ENCODE data around the gene ADORA2A. TPM values are rescaled to one million over a fixed set of nuclear protein-coding genes. Genes with fewer than 3 reads are reported as not detected.

ADORA2A gene
- total RNA-seq, 1 donor from 2014 or later: 35.8 TPM

- DNase-seq: no peak
- Mint-ChIP-seq H3K4me1 (peaks cover 15% of the 10 kb centered on the region), H3K4me3 (no peak overlapping the region), H3K27ac (no peak overlapping the region), H3K9me3 (no peaks in the 10 kb centered on the region), H3K27me3 (no peaks in the 10 kb centered on the region), H3K36me3 (ENCODE audit: low read depth) (peaks cover 12% of the 10 kb centered on the region)
- ChIA-PET CTCF (interaction anchor here (1.1 to 5.2 kb wide), 6 partner anchors 18 to 130 kb away, joined by 3 to 58 read pairs (median 11); no protein-coding TSS in a partner anchor), POLR2A (no interaction called here)
- TF ChIP-seq CTCF (IDR thresholded peaks at IDR 0.05): no peak
- ATAC-seq (ENCODE audit: low read depth): no peak
- intact Hi-C loops (cut with micrococcal nuclease): loop anchor here (2.0 kb wide), 1 partner anchor 18 kb away; no protein-coding TSS in a partner anchor
These were observed 7.1 kb upstream of the ADORA2A start for GRCh38 chr22:24420072-24420976.

- Mint-ChIP-seq H3K27ac (no peak overlapping the region), H3K36me3 (ENCODE audit: low read depth) (peaks cover 6% of the 10 kb centered on the region), H3K4me3 (no peak overlapping the region), H3K9me3 (no peaks in the 10 kb centered on the region), H3K4me1 (peaks cover 21% of the 10 kb centered on the region), H3K27me3 (no peaks in the 10 kb centered on the region)
- intact Hi-C loops (cut with micrococcal nuclease): loop anchor here (1.0 to 2.0 kb wide), 6 partner anchors 18 to 337 kb away; no protein-coding TSS in a partner anchor
- CTCF ChIA-PET: interaction anchor here (1.1 to 5.2 kb wide), 7 partner anchors 14 to 129 kb away, joined by 3 to 58 read pairs (median 22); no protein-coding TSS in a partner anchor
- ATAC-seq (ENCODE audit: low read depth) (no peak), DNase-seq (no peak)
- TF ChIP-seq CTCF (IDR thresholded peaks at IDR 0.05): no peak
- POLR2A ChIA-PET: interaction anchor here (0.6 to 7.8 kb wide), 2 partner anchors 15 to 100 kb away, joined by 5 to 154 read pairs; no protein-coding TSS in a partner anchor
These were observed 6.4 kb upstream of the ADORA2A start for GRCh38 chr22:24420977-24421343.

- ChIA-PET POLR2A (interaction anchor here (0.6 to 7.8 kb wide), 2 partner anchors 14 to 99 kb away, joined by 5 to 154 read pairs; no protein-coding TSS in a partner anchor), CTCF (interaction anchor here (0.8 to 5.2 kb wide), 11 partner anchors 14 to 129 kb away, joined by 3 to 58 read pairs (median 9); no protein-coding TSS in a partner anchor)
- peaks cover 2% of the 10 kb centered on the region for H3K36me3 Mint-ChIP-seq (ENCODE audit: low read depth)
- peak overlapping the region; percentile 60 for H3K4me3 Mint-ChIP-seq
- intact Hi-C loops (cut with micrococcal nuclease): loop anchor here (1.0 to 2.0 kb wide), 6 partner anchors 19 to 337 kb away; no protein-coding TSS in a partner anchor
- DNase-seq: no peak
- ATAC-seq (ENCODE audit: low read depth): peak; percentile 45
- peaks cover 26% of the 10 kb centered on the region for H3K4me1 Mint-ChIP-seq
- no peaks in the 10 kb centered on the region for H3K27me3 Mint-ChIP-seq
- no peak overlapping the region for H3K27ac Mint-ChIP-seq
- no peak for TF ChIP-seq CTCF (IDR thresholded peaks at IDR 0.05)
- no peaks in the 10 kb centered on the region for H3K9me3 Mint-ChIP-seq
These were observed 5.9 kb upstream of the ADORA2A start for GRCh38 chr22:24421428-24421931.

GRCh38 chr22:24422102-24422665 lies 5.2 kb upstream of the ADORA2A start:
- Mint-ChIP-seq H3K4me1 (peaks cover 33% of the 10 kb centered on the region), H3K27ac (no peak overlapping the region), H3K36me3 (ENCODE audit: low read depth) (no peaks in the 10 kb centered on the region), H3K27me3 (no peaks in the 10 kb centered on the region), H3K9me3 (no peaks in the 10 kb centered on the region), H3K4me3 (peak overlapping the region; percentile 69)
- DNase-seq (no peak), ATAC-seq (ENCODE audit: low read depth) (no peak)
- intact Hi-C loops (cut with micrococcal nuclease): no loop called here
- ChIA-PET CTCF (interaction anchor here (0.8 to 5.2 kb wide), 12 partner anchors 13 to 104 kb away, joined by 3 to 58 read pairs (median 8); no protein-coding TSS in a partner anchor), POLR2A (interaction anchor here (0.8 to 7.8 kb wide), 3 partner anchors 14 to 81 kb away, joined by 3 to 154 read pairs (median 15); no protein-coding TSS in a partner anchor)
- no peak for TF ChIP-seq CTCF (IDR thresholded peaks at IDR 0.05)
